AG04450 (cell line): ENCODE measurements around the gene CPNE4. TPM values are rescaled to one million over a fixed set of nuclear protein-coding genes. Genes with fewer than 3 reads are reported as not detected.

Experiments
- CTCF ChIA-PET: fragments of 300-600, 350-600 bp; formaldehyde crosslinking; extraction: SDS; loops from one replicate; lab custom pipeline; 2022; ENCODE audit warnings: antibody characterized with exemption, inconsistent platforms; lab: Charles Lee
- POLR2A ChIA-PET: fragments of 350-600 bp; formaldehyde crosslinking; extraction: SDS; loops from one replicate; lab custom pipeline; 2021; ENCODE audit warnings: antibody characterized with exemption, inconsistent platforms; lab: Yijun Ruan, JAX
- DNase-seq: peaks from one replicate; pipeline ENCODE4 v3.0.0-alpha.2; 2011; ENCODE audit warnings: low read depth, low spot score
- H3K27ac ChIP-seq: one replicate; pipeline ENCODE4 v1.5.1; 2012; ENCODE audit warnings: low read depth, low read length, control low read depth
- H3K27me3 ChIP-seq: one replicate; pipeline ENCODE4 v1.6.0; 2012; ENCODE audit warnings: low read length; ENCODE audit not compliant: control insufficient read depth, insufficient read depth
- H3K4me3 ChIP-seq: 2 replicates; pipeline ENCODE4 v1.5.1; 2011; ENCODE audit warnings: mild to moderate bottlenecking, low read depth, low read length, control low read depth
- H3K9me3 ChIP-seq: 2 replicates; pipeline ENCODE4 v1.5.1; 2012; ENCODE audit warnings: low read length; ENCODE audit not compliant: control insufficient read depth, insufficient read depth
- CTCF ChIP-seq: IDR thresholded peaks from 2 replicates; pipeline ENCODE4 v1.5.1; 2011; ENCODE audit warnings: low read depth, low read length, control low read depth, inconsistent platforms
- polyA plus RNA-seq: library from polyadenylated mRNA; depleted of rRNA; stranded (reverse); fragments of >200 nt; gene quantifications from 2 replicates; pipeline ENCODE4 v1.2.3, GENCODE V29; 2011

Gene CPNE4
- polyA plus RNA-seq, 1 experiment, result not detected

- Histone ChIP-seq H3K27ac (no peak overlapping the region), H3K9me3 (no peaks in the 10 kb centered on the region), H3K4me3 (no peak overlapping the region), H3K27me3 (no peaks in the 10 kb centered on the region)
- DNase-seq, result no peak
- TF ChIP-seq CTCF, result no peak
- POLR2A ChIA-PET, result no interaction called here
- CTCF ChIA-PET, result interaction anchor here (0.6 kb wide), 1 partner anchor 122 kb away, joined by 4 read pairs; no protein-coding TSS in a partner anchor
These were observed 198.9 kb downstream of the CPNE4 start for GRCh38 chr3:131835906-131836305.

GRCh38 chr3:131831608-131832007, 203.2 kb downstream of the CPNE4 start:
- CTCF ChIA-PET, result no interaction called here
- Histone ChIP-seq H3K9me3 (no peaks in the 10 kb centered on the region), H3K4me3 (no peak overlapping the region), H3K27me3 (no peaks in the 10 kb centered on the region), H3K27ac (no peak overlapping the region)
- no peak for DNase-seq
- no peak for TF ChIP-seq CTCF
- POLR2A ChIA-PET, result no interaction called here

- ChIA-PET CTCF (interaction anchor here (1.0 kb wide), 1 partner anchor 26 kb away, joined by 4 read pairs; no protein-coding TSS in a partner anchor), POLR2A (no interaction called here)
- DNase-seq, result no peak
- no peak overlapping the region for H3K4me3 ChIP-seq
- H3K9me3 ChIP-seq, result no peaks in the 10 kb centered on the region
- H3K27me3 ChIP-seq, result no peaks in the 10 kb centered on the region
- TF ChIP-seq CTCF, result no peak
- no peak overlapping the region for H3K27ac ChIP-seq
These were observed 213.5 kb downstream of the CPNE4 start for GRCh38 chr3:131821191-131821762.

GRCh38 chr3:131819381-131820055, 215.3 kb downstream of the CPNE4 start:
- Histone ChIP-seq H3K27ac (no peak overlapping the region), H3K4me3 (no peak overlapping the region), H3K9me3 (no peaks in the 10 kb centered on the region), H3K27me3 (no peaks in the 10 kb centered on the region)
- DNase-seq, result no peak
- no peak for TF ChIP-seq CTCF
- CTCF ChIA-PET, result interaction anchor here (0.8 kb wide), 1 partner anchor 210 kb away, joined by 3 read pairs; no protein-coding TSS in a partner anchor
- POLR2A ChIA-PET, result no interaction called here

GRCh38 chr3:131812433-131812832, 222.4 kb downstream of the CPNE4 start:
- Histone ChIP-seq H3K9me3 (no peaks in the 10 kb centered on the region), H3K27me3 (no peaks in the 10 kb centered on the region), H3K4me3 (no peak overlapping the region), H3K27ac (no peak overlapping the region)
- no peak for DNase-seq
- TF ChIP-seq CTCF, result no peak
- CTCF ChIA-PET, result interaction anchor here (2.9 kb wide), 1 partner anchor 18 kb away, joined by 18 read pairs; no protein-coding TSS in a partner anchor
- POLR2A ChIA-PET, result no interaction called here
